GM12891 (cell line): ENCODE data around the gene SMAD1.

ENCODE experiments used
- POLR2A ChIP-seq: IDR thresholded peaks from 2 replicates; pipeline ENCODE4 v1.6.1; 2011; ENCODE audit warnings: low read depth, low read length, control low read depth
- POLR2AphosphoS5 ChIP-seq: IDR thresholded peaks from 2 replicates; pipeline ENCODE4 v1.6.1; 2011; ENCODE audit warnings: low read depth, low read length, control low read depth

GRCh38 chr4:145545538-145546174, 64.0 kb downstream of the SMAD1 start:
- no peak for TF ChIP-seq POLR2AphosphoS5
- TF ChIP-seq POLR2A, result no peak
